SK-N-MC (cell line): ENCODE measurements around the gene GRIN3A.

ENCODE experiments used
- EZH2 ChIP-seq: fragments of 200-600 bp; sonication (generic); IDR thresholded peaks from one replicate; pipeline ENCODE4 v1.6.1; 2017; ENCODE audit warnings: antibody characterized with exemption
- POLR2AphosphoS5 ChIP-seq: IDR thresholded peaks from 2 replicates; pipeline ENCODE4 v1.6.1; 2012; ENCODE audit warnings: mild to moderate bottlenecking, low read depth, low read length, borderline replicate concordance

GRCh38 chr9:101711330-101711941 is 27.0 kb downstream of the GRIN3A start:
- TF ChIP-seq POLR2AphosphoS5 (no peak), EZH2 (no peak)
